Tibial nerve (tissue), 4 donors: ENCODE measurements around the gene FNDC5.

Experiments used
- CTCF ChIP-seq, 5 experiments: fragments of 200-600 bp in 3 of 5; fragments of 450-650 bp in 2 of 5; sonication (generic) in 3 of 5; IDR thresholded peaks; one replicate each; pipeline ENCODE4 v1.5.1; 2016 to 2019; ENCODE audit warnings: antibody characterized with exemption in 5 of 5, mild to moderate bottlenecking in 3 of 5, moderate library complexity in 2 of 5
- EP300 ChIP-seq, 2 donors: sonication (generic); formaldehyde crosslinking; IDR thresholded peaks; one replicate each; pipeline ENCODE4 v1.6.1; 2017; ENCODE audit warnings: antibody characterized with exemption in 2 of 2, mild to moderate bottlenecking in 1 of 2
- POLR2A ChIP-seq, 2 donors: fragments of 450-650 bp; IDR thresholded peaks; one replicate each; pipeline ENCODE4 v1.6.1; 2017; ENCODE audit warnings: antibody characterized with exemption in 2 of 2, mild to moderate bottlenecking in 2 of 2, moderate library complexity in 2 of 2

GRCh38 chr1:32868085-32868484, 2.6 kb downstream of the FNDC5 start:
- TF ChIP-seq EP300 (IDR thresholded peaks at IDR 0.05) (no peak), CTCF (IDR thresholded peaks at IDR 0.05) (no peak), POLR2A (IDR thresholded peaks at IDR 0.05) (no peak)
